Smooth muscle cell (in vitro differentiated cells): Measurements from ENCODE around the gene CLCN1. TPM values are rescaled to one million over a fixed set of nuclear protein-coding genes. Genes with fewer than 3 reads are reported as not detected.

ENCODE experiments used
- DNase-seq: peaks from one replicate; lab custom pipeline; 2025; ENCODE audit not compliant: unreplicated experiment; lab: John Stamatoyannopoulos, UW
- H2AFZ ChIP-seq: fragments of 200-600 bp; sonication (generic); 2 replicates; pipeline ENCODE4 v1.6.0; 2016; ENCODE audit warnings: antibody characterized with exemption, low read depth, mild to moderate bottlenecking
- H3F3A ChIP-seq: fragments of 200-600 bp; sonication (generic); 2 replicates; pipeline ENCODE4 v1.6.0; 2017; ENCODE audit warnings: antibody characterized with exemption, low read depth
- H3K27ac ChIP-seq: fragments of 200-600 bp; sonication (generic); 2 replicates; pipeline ENCODE4 v1.5.1; 2016; ENCODE audit warnings: low read depth, mild to moderate bottlenecking
- H3K27me3 ChIP-seq: fragments of 200-600 bp; sonication (generic); 2 replicates; pipeline ENCODE4 v1.6.1; 2016; ENCODE audit warnings: low read depth, mild to moderate bottlenecking
- H3K36me3 ChIP-seq: fragments of 200-600 bp; sonication (generic); 2 replicates; pipeline ENCODE4 v1.5.1; 2016; ENCODE audit warnings: low read depth
- H3K4me1 ChIP-seq: fragments of 200-600 bp; sonication (generic); 2 replicates; pipeline ENCODE4 v1.5.1; 2016; ENCODE audit warnings: low read depth
- H3K4me2 ChIP-seq: fragments of 200-600 bp; sonication (generic); 2 replicates; pipeline ENCODE4 v1.6.0; 2016; ENCODE audit warnings: mild to moderate bottlenecking
- H3K4me3 ChIP-seq: fragments of 200-600 bp; sonication (generic); 2 replicates; pipeline ENCODE4 v1.5.1; 2016; ENCODE audit warnings: mild to moderate bottlenecking
- H3K79me2 ChIP-seq: fragments of 200-600 bp; sonication (generic); 2 replicates; pipeline ENCODE4 v1.6.0; 2016; ENCODE audit warnings: low read depth, mild to moderate bottlenecking
- H3K9ac ChIP-seq: fragments of 200-600 bp; sonication (generic); 2 replicates; pipeline ENCODE4 v1.6.0; 2016; ENCODE audit warnings: low read depth
- H3K9me3 ChIP-seq: fragments of 200-600 bp; sonication (generic); replicated peaks from 2 replicates; pipeline ENCODE4 v1.5.1; 2016; ENCODE audit warnings: low read depth
- H4K20me1 ChIP-seq: fragments of 200-600 bp; sonication (generic); 2 replicates; pipeline ENCODE4 v1.6.0; 2016; ENCODE audit warnings: low read depth
- CTCF ChIP-seq: fragments of 200-600 bp; sonication (generic); IDR thresholded peaks from 2 replicates; pipeline ENCODE4 v1.5.1; 2017; ENCODE audit warnings: borderline replicate concordance, mild to moderate bottlenecking, antibody characterized with exemption; ENCODE audit not compliant: insufficient read depth, poor library complexity, severe bottlenecking
- WGBS: methylation state at CpG from one replicate; pipeline ENCODE4 v1.1.7; 2016; ENCODE audit warnings: low lambda C conversion rate; 5-methylcytosine and 5-hydroxymethylcytosine counted together
- polyA plus RNA-seq: library from polyadenylated mRNA; unstranded; fragments of >200 nt; fragmentation: Nextera tagmentation; extraction: Ambion mirVana; gene quantifications from 2 replicates; pipeline ENCODE4 v1.2.1, GENCODE V29; 2016
- total RNA-seq: library from RNA; depleted of rRNA; stranded (reverse); fragments of >200 nt; gene quantifications from 2 replicates; pipeline ENCODE4 v1.2.3, GENCODE V29; 2014

Gene CLCN1
- total and polyA plus RNA-seq, 2 experiments from 2014 or later = not detected

GRCh38 chr7:143373255-143373794, 57.4 kb downstream of the CLCN1 start:
- no peaks in the 10 kb centered on the region for H3K27me3 ChIP-seq
- no peak overlapping the region for H3K4me3 ChIP-seq
- no peaks in the 10 kb centered on the region for H3F3A ChIP-seq
- TF ChIP-seq CTCF = no peak
- H3K79me2 ChIP-seq = peaks cover 8% of the 10 kb centered on the region
- no peak overlapping the region for H3K27ac ChIP-seq
- H3K9ac ChIP-seq = no peak overlapping the region
- H3K9me3 ChIP-seq = no peaks in the 10 kb centered on the region
- WGBS = 87% methylated on average over 4 of the region's 4 CpGs
- DNase-seq = no peak
- no peak overlapping the region for H3K4me2 ChIP-seq
- H4K20me1 ChIP-seq = no peaks in the 10 kb centered on the region
- H3K4me1 ChIP-seq = peaks cover 7% of the 10 kb centered on the region
- H2AFZ ChIP-seq = no peak overlapping the region
- no peaks in the 10 kb centered on the region for H3K36me3 ChIP-seq

- no peaks in the 10 kb centered on the region for H3K36me3 ChIP-seq
- H3K4me3 ChIP-seq = no peak overlapping the region
- peaks cover 11% of the 10 kb centered on the region for H3K79me2 ChIP-seq
- no peaks in the 10 kb centered on the region for H4K20me1 ChIP-seq
- DNase-seq = no peak
- no peaks in the 10 kb centered on the region for H3K27me3 ChIP-seq
- TF ChIP-seq CTCF = no peak
- H2AFZ ChIP-seq = no peak overlapping the region
- no peaks in the 10 kb centered on the region for H3F3A ChIP-seq
- no peak overlapping the region for H3K9ac ChIP-seq
- no peak overlapping the region for H3K27ac ChIP-seq
- H3K4me2 ChIP-seq = no peak overlapping the region
- no peaks in the 10 kb centered on the region for H3K9me3 ChIP-seq
- peaks cover 18% of the 10 kb centered on the region for H3K4me1 ChIP-seq
- WGBS = 87% methylated on average over 5 of the region's 5 CpGs
Measured at GRCh38 chr7:143374561-143374960, 58.6 kb downstream of the CLCN1 start.

- Histone ChIP-seq H2AFZ (no peak overlapping the region), H3K4me2 (no peak overlapping the region)
Measured at GRCh38 chr7:143375298-143376034, 59.6 kb downstream of the CLCN1 start.

More at GRCh38 chr7:143375298-143376034, 59.6 kb downstream of the CLCN1 start:
- no peak overlapping the region for H3K9ac ChIP-seq
- no peak overlapping the region for H3K4me3 ChIP-seq
- WGBS = 90% methylated on average over 7 of the region's 7 CpGs
- H3K4me1 ChIP-seq = peaks cover 14% of the 10 kb centered on the region
- no peaks in the 10 kb centered on the region for H3K9me3 ChIP-seq
- no peak for TF ChIP-seq CTCF
- no peak overlapping the region for H3K27ac ChIP-seq
- H4K20me1 ChIP-seq = no peaks in the 10 kb centered on the region
- no peaks in the 10 kb centered on the region for H3F3A ChIP-seq
- no peaks in the 10 kb centered on the region for H3K27me3 ChIP-seq
- H3K79me2 ChIP-seq = peaks cover 15% of the 10 kb centered on the region
- no peak for DNase-seq
- H3K36me3 ChIP-seq = no peaks in the 10 kb centered on the region
